ENCODE results near the gene IFT81.

Gene IFT81

GRCh38 chr12:110159671-110160245 lies 35.6 kb downstream of the IFT81 start:
- no peak for DNase-seq

GRCh38 chr12:110165540-110166159 lies 41.5 kb downstream of the IFT81 start:
- DNase-seq: no peak

- DNase-seq: no peak
Observed at GRCh38 chr12:110168732-110169455, 44.7 kb downstream of the IFT81 start.

- no peak for DNase-seq
Observed at GRCh38 chr12:110170535-110171185, 46.5 kb downstream of the IFT81 start.

- no peak for DNase-seq
Observed at GRCh38 chr12:110171186-110171538, 47.0 kb downstream of the IFT81 start.

DNA sequence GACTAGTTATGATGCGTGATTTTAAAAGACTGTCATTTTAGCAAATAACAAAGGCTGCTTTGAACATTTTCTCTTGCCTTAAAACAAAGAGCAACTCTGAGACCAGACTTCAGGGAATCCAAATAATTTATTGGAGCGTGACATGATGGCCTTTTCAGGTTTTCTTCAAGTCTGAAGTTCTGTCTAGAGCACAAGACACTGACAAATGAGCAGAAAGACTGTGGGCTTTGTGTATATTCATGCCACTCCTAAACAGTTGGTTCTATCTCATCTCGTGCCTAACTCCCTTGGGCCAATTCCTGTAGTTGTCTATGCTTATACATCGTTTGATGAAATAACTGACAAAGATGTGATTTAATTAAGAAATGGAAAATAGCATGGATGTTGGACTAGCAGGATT lies 47.5 kb downstream of the IFT81 start:
- DNase-seq: no peak

GRCh38 chr12:110174373-110174996 lies 50.3 kb downstream of the IFT81 start:
- DNase-seq: no peak

DNA sequence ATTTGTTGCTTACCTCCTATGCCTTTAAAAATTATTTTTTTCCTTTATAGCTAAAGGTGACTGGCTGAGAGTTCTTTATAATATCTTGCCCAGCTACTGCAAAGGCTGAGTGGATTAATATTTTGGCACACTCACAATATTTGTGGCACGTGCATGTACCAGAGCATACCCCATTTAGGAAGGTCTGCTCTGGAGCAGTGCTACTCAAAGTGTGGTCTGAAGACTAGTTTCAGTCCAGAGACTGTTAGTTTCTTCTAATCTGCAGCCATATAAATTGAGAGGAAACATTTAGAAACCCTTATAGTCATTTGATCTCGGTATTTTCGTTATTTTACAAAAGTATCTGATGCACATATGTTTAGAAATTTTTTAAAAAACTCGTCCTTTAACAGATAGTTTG lies 51.0 kb downstream of the IFT81 start:
- DNase-seq: no peak

DNA sequence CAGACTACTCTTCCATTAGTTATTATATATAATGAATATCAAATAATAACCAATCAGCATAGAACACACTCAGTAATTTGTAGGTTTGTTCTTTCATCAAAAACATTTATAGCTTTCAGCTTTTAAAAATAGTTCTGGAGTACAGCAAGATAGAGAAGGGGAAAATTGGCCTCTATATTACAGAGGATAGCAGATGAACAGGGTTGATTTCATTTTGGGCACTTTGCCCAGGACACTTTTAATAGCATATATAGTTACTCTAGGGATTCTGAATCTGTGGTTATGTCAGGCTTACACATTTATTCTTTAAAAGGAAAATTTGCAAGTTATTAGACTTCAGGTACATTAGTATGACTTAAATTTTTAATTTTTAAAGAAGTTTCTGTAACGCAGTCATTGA lies 52.6 kb downstream of the IFT81 start:
- no peak for DNase-seq

GRCh38 chr12:110179291-110179690 lies 55.1 kb downstream of the IFT81 start:
- DNase-seq: no peak

DNA sequence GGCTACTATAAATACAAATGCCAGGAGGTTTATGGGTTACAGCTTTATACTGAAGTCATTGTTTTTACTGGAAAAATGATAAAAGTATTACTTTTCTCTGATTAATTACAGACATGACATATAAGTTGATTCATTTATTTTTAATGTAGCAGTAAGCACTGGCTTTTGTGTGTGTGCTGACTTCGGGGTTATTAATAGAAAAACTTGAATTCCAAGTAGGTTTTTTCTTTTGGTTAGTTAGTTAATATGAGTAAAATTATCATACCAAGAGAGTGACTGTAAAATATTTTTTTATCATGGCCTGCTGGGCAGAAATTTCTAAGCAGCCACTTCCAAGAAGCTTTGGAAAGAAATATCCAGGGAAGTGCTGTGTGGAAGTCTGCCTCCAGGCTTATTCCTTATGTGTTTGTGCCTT lies 56.4 kb downstream of the IFT81 start:
- DNase-seq: no peak

DNA sequence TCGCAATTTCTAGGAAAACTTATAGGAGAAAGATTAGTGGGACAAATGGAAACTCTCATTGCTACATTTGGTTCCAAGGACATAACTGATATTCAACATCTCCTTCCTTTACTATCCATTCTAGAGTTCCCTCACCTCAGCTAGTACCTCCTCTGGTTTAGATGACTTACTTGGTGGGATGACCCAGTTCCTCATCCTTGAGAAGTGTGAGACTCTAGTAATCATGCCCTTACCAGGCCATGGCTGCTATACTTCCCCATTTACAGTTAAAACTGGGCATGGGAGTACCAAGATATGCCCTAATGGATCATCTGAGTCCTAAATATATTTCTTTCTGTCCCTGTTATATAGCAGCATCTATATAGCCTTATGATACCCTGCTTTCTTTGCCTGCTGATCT lies 58.1 kb downstream of the IFT81 start:
- no peak for DNase-seq

GRCh38 chr12:110183386-110183785 lies 59.2 kb downstream of the IFT81 start:
- DNase-seq: no peak

GRCh38 chr12:110185626-110186025 lies 61.5 kb downstream of the IFT81 start:
- DNase-seq: no peak

DNA sequence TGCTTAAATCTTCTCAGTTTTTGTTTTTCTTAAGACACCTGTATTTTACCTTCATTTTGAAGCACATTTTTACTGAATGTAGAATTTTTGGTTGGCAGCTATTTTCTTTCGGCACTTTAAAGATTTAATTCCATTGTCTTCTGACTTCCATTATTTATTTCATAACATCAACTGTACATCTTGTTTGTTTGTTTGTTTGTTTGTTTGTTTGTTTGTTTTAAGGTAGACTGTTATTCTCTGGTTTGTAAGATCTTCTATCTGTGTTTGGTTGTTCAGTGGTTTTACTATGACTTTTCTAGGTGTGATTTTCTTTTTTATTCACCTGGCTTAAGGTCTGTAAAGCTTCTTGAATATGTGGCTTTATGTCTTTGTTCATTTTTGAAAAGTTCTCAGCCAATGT lies 61.9 kb downstream of the IFT81 start:
- no peak for DNase-seq

GRCh38 chr12:110193196-110193595 lies 69.0 kb downstream of the IFT81 start:
- no peak for DNase-seq

DNA sequence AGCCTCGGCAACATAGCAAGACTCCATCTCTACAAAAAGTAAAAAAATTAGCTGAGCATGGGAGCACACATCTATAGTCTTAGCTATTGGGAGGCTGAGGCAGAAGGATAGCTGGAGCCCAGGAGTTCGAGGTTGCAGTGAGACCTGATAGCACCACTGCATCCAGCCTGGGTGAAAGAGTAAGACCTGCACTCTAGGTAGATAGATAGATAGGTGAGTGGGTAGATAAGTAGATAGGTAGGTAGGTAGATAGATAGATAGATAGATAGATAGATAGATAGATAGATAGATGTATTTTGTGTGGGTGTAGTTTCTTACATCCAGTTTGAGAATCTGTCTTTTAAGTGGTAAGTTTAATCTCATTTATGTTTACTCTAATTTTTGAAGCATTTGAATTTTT lies 72.8 kb downstream of the IFT81 start:
- no peak for DNase-seq

GRCh38 chr12:110198386-110198785 lies 74.2 kb downstream of the IFT81 start:
- no peak for DNase-seq

DNA sequence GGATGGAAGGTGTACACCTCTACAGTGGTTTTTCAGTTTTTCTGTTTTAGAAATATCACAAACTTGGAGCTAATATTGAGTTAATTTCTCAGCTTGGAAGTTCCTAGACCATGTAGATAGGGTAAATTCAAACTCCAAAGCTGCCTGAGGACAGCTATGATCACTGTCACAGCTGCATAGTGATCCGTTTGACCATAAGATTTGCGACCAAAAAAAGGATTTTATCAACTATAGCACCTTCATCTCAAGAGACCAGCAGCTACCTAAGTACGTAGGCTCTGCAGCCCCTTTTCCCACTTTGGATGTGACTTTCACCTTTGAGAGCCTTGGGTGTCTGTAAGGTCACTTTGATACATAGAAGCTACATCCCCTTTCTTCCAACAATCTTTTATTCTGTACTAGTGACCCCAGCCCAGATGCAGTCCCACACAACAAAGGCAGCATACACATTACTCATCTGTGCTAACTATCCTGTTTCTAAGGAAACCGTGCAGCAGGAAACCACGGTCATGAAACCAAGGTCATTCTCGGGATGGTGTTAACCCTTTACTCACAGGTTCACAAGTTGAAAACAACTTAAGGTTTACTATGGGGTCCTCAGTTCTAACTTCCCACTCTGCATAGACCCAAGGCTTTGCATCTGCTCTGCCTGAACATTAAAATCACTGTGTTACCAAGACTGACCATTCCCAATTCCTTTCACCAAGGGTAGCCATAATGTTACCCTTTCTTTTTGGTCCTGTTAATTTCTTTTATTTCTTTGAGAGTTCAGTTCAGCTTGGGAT lies 75.4 kb downstream of the IFT81 start:
- DNase-seq: no peak

- no peak for DNase-seq
Observed at GRCh38 chr12:110200124-110200417, 75.9 kb downstream of the IFT81 start.

DNA sequence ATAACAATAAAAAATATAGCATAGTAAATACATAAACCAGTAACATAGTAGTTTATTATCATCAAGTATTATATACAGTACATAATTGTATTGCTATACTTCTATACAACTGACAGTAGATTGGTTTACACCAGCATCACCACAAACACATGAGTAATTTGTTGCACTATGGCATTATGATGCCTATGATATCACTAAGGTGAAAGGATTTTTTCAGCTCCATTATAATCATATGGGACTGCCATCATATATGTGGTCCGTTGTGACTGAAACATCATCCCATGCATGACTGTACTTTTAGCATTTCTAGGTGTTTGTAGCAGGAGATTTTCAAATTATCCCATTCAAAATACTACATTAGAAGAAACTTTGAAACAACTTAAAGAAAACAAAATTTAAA lies 77.8 kb downstream of the IFT81 start:
- DNase-seq: no peak

GRCh38 chr12:110203546-110203945 lies 79.4 kb downstream of the IFT81 start:
- DNase-seq: no peak

DNA sequence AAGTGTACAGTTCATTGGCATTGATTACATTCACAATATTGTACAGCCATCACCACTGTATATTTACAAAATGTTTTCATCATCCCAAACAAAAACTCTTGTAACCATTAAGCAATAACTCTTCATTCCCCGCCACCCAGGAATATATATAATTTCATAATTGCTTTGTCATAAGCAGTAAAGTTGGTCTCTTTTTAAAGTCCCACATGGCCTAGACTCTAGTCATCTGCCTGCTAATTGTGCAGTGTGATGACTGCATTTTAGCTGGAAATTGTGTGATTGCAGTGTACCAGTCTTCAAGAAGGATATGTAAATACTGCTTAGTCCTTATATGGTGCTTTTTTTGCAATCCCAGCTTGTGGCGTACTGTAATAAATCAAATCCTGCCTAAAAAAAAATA lies 81.8 kb downstream of the IFT81 start:
- no peak for DNase-seq
